SK-N-SH treated with all-trans-retinoic acid at 6 μM for 48 hours (cell line): ENCODE results near the gene CNEP1R1.

Experiments
- ARNTL ChIP-seq: fragments of 450-650 bp; formaldehyde crosslinking; IDR thresholded peaks from 2 replicates; pipeline ENCODE4 v1.5.0; 2020; ENCODE audit warnings: low read depth, mild to moderate bottlenecking, moderate library complexity, borderline replicate concordance
- BACH2 ChIP-seq: fragments of 250-450 bp; sonication (Bioruptor Pico); IDR thresholded peaks from 2 replicates; pipeline ENCODE4 v1.9.0; 2021; ENCODE audit warnings: mild to moderate bottlenecking, borderline replicate concordance
- CREB5 ChIP-seq: fragments of 250-450 bp; sonication (Bioruptor Pico); IDR thresholded peaks from 2 replicates; pipeline ENCODE4 v1.5.1; 2020; ENCODE audit warnings: low read depth, mild to moderate bottlenecking, moderate library complexity
- ISL1 ChIP-seq: fragments of 250-450 bp; sonication (Bioruptor Pico); IDR thresholded peaks from 2 replicates; pipeline ENCODE4 v2.1.2; 2022; ENCODE audit warnings: mild to moderate bottlenecking, moderate library complexity
- OSR1 ChIP-seq: fragments of 250-450 bp; sonication (Bioruptor Pico); IDR thresholded peaks from 2 replicates; pipeline ENCODE4 v1.8.0; 2022; ENCODE audit warnings: moderate library complexity, mild to moderate bottlenecking, inconsistent platforms
- POU6F1 ChIP-seq: fragments of 250-450 bp; sonication (Bioruptor Pico); IDR thresholded peaks from 2 replicates; pipeline ENCODE4 v1.8.0; 2021; ENCODE audit warnings: low read depth, mild to moderate bottlenecking, moderate library complexity, borderline replicate concordance
- PPARA ChIP-seq: fragments of 250-450 bp; sonication (Bioruptor Pico); IDR thresholded peaks from 2 replicates; pipeline ENCODE4 v1.5.0; 2020; ENCODE audit warnings: mild to moderate bottlenecking, borderline replicate concordance
- RARB ChIP-seq: fragments of 250-450 bp; sonication (Bioruptor Pico); IDR thresholded peaks from 2 replicates; pipeline ENCODE4 v1.8.0; 2021; ENCODE audit warnings: mild to moderate bottlenecking, moderate library complexity
- TOX ChIP-seq: fragments of 250-450 bp; sonication (Bioruptor Pico); IDR thresholded peaks from 2 replicates; pipeline ENCODE4 v1.8.0; 2021; ENCODE audit warnings: mild to moderate bottlenecking, moderate library complexity, borderline replicate concordance
- ZC3H10 ChIP-seq: fragments of 250-450 bp; sonication (Bioruptor Pico); IDR thresholded peaks from 2 replicates; pipeline ENCODE4 v1.5.1; 2021; ENCODE audit warnings: mild to moderate bottlenecking, moderate library complexity
- ZFP3 ChIP-seq: fragments of 250-450 bp; sonication (Bioruptor Pico); IDR thresholded peaks from 2 replicates; pipeline ENCODE4 v1.5.0; 2020; ENCODE audit warnings: mild to moderate bottlenecking, moderate library complexity
- TF ChIP-seq, protein P1 (sequence below): fragments of 250-450 bp; sonication (Bioruptor Pico); IDR thresholded peaks from 2 replicates; pipeline ENCODE4 v1.8.0; 2020; ENCODE audit warnings: mild to moderate bottlenecking, moderate library complexity, borderline replicate concordance

DNA sequence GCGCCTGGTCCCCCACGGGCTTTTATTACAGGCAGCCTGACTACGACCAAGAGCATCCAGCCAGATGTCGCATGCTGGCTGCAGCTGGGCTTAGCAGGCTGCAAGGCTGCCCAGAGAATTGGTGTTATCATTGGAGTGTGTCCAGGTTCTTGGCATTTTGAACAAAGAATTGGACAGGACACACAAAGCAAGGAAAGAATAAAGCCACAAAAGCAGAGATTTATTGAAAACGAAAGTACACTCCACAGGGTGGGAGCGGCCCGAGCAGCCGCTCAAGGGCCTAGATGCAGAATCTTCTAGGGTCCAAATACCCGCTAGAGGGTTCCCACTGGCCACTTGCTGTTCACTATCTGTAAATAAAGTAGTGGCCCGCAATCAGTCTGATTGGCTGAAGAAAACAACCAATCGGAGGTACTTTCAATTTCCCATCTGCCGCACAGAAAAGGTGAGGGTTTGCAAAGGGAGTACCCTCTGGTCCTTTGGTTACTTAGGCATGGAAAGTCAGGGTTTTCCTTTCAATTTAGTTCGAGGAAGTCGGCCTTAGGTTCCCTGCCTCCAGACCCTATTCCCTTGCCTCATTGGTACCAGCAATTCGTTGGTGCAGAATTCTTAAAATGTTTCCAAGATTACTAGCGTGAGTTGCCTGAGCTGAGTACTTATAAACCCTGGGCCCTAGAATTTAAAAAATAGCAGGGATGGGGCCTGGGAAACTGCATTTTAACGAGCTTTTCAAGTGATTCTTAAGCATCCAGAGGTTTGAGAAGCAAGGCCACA lies 38.5 kb upstream of the CNEP1R1 start:
- TF ChIP-seq BACH2 (CRISPR knock-in tag) (no peak), RARB (no peak), CREB5 (CRISPR knock-in tag) (no peak), ZFP3 (CRISPR knock-in tag) (no peak), ARNTL (CRISPR knock-in tag) (no peak), PPARA (no peak), ISL1 (CRISPR knock-in tag) (no peak), OSR1 (no peak), TOX (CRISPR knock-in tag) (no peak), POU6F1 (CRISPR knock-in tag) (no peak), ZC3H10 (no peak)
- TF ChIP-seq, protein P1, sequence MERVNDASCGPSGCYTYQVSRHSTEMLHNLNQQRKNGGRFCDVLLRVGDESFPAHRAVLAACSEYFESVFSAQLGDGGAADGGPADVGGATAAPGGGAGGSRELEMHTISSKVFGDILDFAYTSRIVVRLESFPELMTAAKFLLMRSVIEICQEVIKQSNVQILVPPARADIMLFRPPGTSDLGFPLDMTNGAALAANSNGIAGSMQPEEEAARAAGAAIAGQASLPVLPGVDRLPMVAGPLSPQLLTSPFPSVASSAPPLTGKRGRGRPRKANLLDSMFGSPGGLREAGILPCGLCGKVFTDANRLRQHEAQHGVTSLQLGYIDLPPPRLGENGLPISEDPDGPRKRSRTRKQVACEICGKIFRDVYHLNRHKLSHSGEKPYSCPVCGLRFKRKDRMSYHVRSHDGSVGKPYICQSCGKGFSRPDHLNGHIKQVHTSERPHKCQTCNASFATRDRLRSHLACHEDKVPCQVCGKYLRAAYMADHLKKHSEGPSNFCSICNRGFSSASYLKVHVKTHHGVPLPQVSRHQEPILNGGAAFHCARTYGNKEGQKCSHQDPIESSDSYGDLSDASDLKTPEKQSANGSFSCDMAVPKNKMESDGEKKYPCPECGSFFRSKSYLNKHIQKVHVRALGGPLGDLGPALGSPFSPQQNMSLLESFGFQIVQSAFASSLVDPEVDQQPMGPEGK (CRISPR knock-in tag) = no peak
